ENCODE results near the gene COMMD1.
A peak's percentile ranks its signal among the peaks of the same experiment; 100 is the strongest.
"Not testable (repeated sequence)": the region's sequence is repeated elsewhere in the genome, so short reads cannot be mapped to it uniquely, and the experiment has no call there.

Gene COMMD1

GRCh38 chr2:61966087-61966727 lies 60.7 kb downstream of the COMMD1 start:
- no peak for DNase-seq (ENCODE audit: low spot score)

- peak; percentile 27 for DNase-seq (ENCODE audit: low spot score)
Measured at GRCh38 chr2:61967262-61967661, 61.8 kb downstream of the COMMD1 start.

GRCh38 chr2:61969376-61969775 lies 63.9 kb downstream of the COMMD1 start:
- no peak for DNase-seq (ENCODE audit: low spot score)

- no peak for DNase-seq (ENCODE audit: low spot score)
Measured at GRCh38 chr2:61970807-61971556, 65.5 kb downstream of the COMMD1 start.

- no peak for DNase-seq (ENCODE audit: low spot score)
Measured at GRCh38 chr2:61978522-61978921, 73.0 kb downstream of the COMMD1 start.

GRCh38 chr2:61980758-61981157 lies 75.3 kb downstream of the COMMD1 start:
- DNase-seq (ENCODE audit: low spot score): no peak

- no peak for DNase-seq (ENCODE audit: low spot score)
Measured at GRCh38 chr2:61984682-61985081, 79.2 kb downstream of the COMMD1 start.

- no peak for DNase-seq (ENCODE audit: low spot score)
Measured at GRCh38 chr2:61988462-61989366, 83.2 kb downstream of the COMMD1 start.

GRCh38 chr2:61993422-61994024 lies 88.0 kb downstream of the COMMD1 start:
- peak; percentile 61 for DNase-seq (ENCODE audit: low spot score)

- no peak for DNase-seq (ENCODE audit: low spot score)
Measured at GRCh38 chr2:61994531-61994930, 89.1 kb downstream of the COMMD1 start.

- DNase-seq (ENCODE audit: low spot score): no peak
Measured at GRCh38 chr2:61995065-61995464, 89.6 kb downstream of the COMMD1 start.

- no peak for DNase-seq (ENCODE audit: low spot score)
Measured at GRCh38 chr2:61995515-61995914, 90.0 kb downstream of the COMMD1 start.

GRCh38 chr2:61998426-61998825 lies 93.0 kb downstream of the COMMD1 start:
- DNase-seq (ENCODE audit: low spot score): no peak

- DNase-seq (ENCODE audit: low spot score): no peak
Measured at GRCh38 chr2:62000538-62000937, 95.1 kb downstream of the COMMD1 start.

GRCh38 chr2:62001431-62001830 lies 96.0 kb downstream of the COMMD1 start:
- no peak for DNase-seq (ENCODE audit: low spot score)

- not testable (repeated sequence) for DNase-seq (ENCODE audit: low spot score)
Measured at GRCh38 chr2:62004428-62004827, 99.0 kb downstream of the COMMD1 start.

- no peak for DNase-seq (ENCODE audit: low spot score)
Measured at GRCh38 chr2:62007555-62007954, 102.1 kb downstream of the COMMD1 start.

GRCh38 chr2:62010632-62011256 lies 105.3 kb downstream of the COMMD1 start:
- no peak for DNase-seq (ENCODE audit: low spot score)

- DNase-seq (ENCODE audit: low spot score): no peak
Measured at GRCh38 chr2:62013641-62014040, 108.2 kb downstream of the COMMD1 start.

- DNase-seq (ENCODE audit: low spot score): peak; percentile 52
Measured at GRCh38 chr2:62014102-62014501, 108.6 kb downstream of the COMMD1 start.

GRCh38 chr2:62016957-62017356 lies 111.5 kb downstream of the COMMD1 start:
- DNase-seq (ENCODE audit: low spot score): no peak

- DNase-seq (ENCODE audit: low spot score): no peak
Measured at GRCh38 chr2:62029910-62030309, 124.4 kb downstream of the COMMD1 start.

All from AG20443 (cell line).